ENCODE results near the gene KCNQ4. TPM values are rescaled to one million over a fixed set of nuclear protein-coding genes. Genes with fewer than 3 reads are reported as not detected.

The KCNQ4 gene
- total RNA-seq, 1 donor from 2014 or later, result 0.27 TPM

DNA sequence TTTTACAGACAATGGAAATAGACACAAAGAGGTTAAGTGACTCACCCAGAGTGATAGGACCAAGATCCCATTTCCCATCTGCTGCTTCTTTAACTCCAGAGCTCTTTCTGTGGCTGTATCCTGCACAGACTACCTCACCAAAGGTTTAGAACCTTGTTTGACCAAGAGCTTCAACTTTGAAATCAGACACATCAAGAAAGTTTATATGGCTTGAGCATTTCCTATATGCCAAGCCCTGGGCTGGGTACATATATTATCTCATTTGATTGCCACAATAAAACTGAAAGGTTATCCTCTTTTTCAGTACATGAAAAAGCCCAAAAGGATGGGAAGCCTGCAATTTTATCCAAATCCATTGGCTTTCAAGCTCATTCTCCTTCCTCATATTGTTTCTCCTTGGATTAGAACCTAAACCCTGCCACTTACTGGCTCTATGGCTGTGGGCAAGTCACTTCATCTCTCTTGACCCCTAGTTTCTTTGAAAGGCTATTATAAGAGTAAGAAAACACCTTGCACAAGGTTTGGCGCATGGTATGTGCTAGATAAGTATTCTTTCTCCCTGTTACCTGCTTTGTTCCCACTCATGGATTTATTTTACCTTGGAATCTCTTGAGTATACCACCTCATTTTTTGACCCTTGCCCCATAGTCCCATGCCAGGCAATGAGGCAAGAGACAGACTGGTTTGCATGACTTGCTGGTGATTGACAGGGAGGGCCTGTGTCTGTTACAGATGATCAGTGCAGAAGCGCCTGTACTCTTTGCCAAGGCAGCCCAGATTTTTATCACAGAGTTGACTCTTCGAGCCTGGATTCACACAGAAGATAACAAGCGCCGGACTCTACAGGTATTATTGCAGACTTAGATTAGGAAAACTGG, 34.5 kb upstream of the KCNQ4 start:
- CTCF ChIA-PET, result interaction anchor here (1.1 to 1.4 kb wide), 2 partner anchors 8 to 24 kb away, joined by 3 to 4 read pairs; no protein-coding TSS in a partner anchor

DNA sequence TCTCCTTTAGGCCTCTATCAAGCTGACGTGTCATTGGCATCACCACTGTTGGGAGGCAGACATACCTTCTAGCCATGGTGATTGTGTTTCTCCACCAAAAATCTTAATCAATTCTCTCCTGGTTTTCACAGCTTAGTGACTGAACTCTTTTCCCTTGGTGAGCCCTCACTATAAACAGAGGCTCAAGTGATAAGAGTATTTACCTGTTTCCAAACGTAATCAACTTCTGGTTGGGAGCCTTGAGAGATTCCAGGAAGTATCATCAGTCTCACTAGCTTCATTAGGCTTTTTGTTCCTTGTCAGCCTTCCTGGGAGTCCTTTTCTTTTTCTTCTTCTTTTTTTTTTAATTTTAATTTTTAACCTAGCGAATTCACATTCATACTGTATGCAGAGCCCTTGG, 33.8 kb upstream of the KCNQ4 start:
- Mint-ChIP-seq H3K4me3 (no peak overlapping the region), H3K4me1 (peaks cover 21% of the 10 kb centered on the region), H3K27me3 (no peaks in the 10 kb centered on the region), H3K9me3 (no peaks in the 10 kb centered on the region), H3K36me3 (ENCODE audit: low read depth) (peaks cover 92% of the 10 kb centered on the region), H3K27ac (no peak overlapping the region)
- POLR2A ChIA-PET, result no interaction called here
- ATAC-seq (ENCODE audit: low read depth) (no peak), DNase-seq (no peak)
- intact Hi-C loops (cut with micrococcal nuclease), result no loop called here
- TF ChIP-seq, protein P1, sequence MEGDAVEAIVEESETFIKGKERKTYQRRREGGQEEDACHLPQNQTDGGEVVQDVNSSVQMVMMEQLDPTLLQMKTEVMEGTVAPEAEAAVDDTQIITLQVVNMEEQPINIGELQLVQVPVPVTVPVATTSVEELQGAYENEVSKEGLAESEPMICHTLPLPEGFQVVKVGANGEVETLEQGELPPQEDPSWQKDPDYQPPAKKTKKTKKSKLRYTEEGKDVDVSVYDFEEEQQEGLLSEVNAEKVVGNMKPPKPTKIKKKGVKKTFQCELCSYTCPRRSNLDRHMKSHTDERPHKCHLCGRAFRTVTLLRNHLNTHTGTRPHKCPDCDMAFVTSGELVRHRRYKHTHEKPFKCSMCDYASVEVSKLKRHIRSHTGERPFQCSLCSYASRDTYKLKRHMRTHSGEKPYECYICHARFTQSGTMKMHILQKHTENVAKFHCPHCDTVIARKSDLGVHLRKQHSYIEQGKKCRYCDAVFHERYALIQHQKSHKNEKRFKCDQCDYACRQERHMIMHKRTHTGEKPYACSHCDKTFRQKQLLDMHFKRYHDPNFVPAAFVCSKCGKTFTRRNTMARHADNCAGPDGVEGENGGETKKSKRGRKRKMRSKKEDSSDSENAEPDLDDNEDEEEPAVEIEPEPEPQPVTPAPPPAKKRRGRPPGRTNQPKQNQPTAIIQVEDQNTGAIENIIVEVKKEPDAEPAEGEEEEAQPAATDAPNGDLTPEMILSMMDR (IDR thresholded peaks at IDR 0.05), result no peak
- CTCF ChIA-PET, result interaction anchor here (1.4 kb wide), 1 partner anchor 23 kb away, joined by 4 read pairs; no protein-coding TSS in a partner anchor

More for the DNA sequence above, 34.5 kb upstream of the KCNQ4 start:
- no peaks in the 10 kb centered on the region for H3K9me3 Mint-ChIP-seq
- H3K27ac Mint-ChIP-seq, result no peak overlapping the region
- TF ChIP-seq, protein P1 (IDR thresholded peaks at IDR 0.05), result no peak
- no peak for DNase-seq
- intact Hi-C loops (cut with micrococcal nuclease), result no loop called here
- H3K4me3 Mint-ChIP-seq, result no peak overlapping the region
- H3K36me3 Mint-ChIP-seq (ENCODE audit: low read depth), result peaks cover 92% of the 10 kb centered on the region
- H3K27me3 Mint-ChIP-seq, result no peaks in the 10 kb centered on the region
- ATAC-seq (ENCODE audit: low read depth), result no peak
- POLR2A ChIA-PET, result interaction anchor here (1.1 to 1.2 kb wide), 2 partner anchors 35 to 58 kb away, joined by 4 to 5 read pairs; partner anchors contain the start of gene NFYC
- peaks cover 21% of the 10 kb centered on the region for H3K4me1 Mint-ChIP-seq

DNA sequence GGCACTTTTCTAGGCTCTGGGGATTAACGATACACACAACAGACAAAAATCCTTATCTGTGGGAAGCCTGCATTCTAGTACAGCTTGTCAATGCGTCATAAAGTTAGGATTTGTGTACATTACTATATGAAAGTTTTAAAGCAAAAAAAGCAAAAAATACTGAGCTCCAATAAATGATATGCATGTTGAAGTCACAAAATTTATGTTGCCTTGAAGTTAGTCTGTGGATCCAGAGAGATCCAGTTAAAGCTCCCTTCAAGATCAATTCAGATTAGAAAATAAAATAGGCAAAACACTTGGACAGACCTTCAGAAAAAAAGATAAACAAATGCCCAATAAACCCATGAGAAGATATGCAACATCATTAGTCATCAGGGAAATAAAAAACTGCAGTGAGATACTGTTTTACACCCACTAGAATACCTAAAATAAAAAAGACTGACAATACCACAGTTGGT, 33.1 kb upstream of the KCNQ4 start:
- Mint-ChIP-seq H3K27me3 (no peaks in the 10 kb centered on the region), H3K36me3 (ENCODE audit: low read depth) (peaks cover 92% of the 10 kb centered on the region), H3K27ac (no peak overlapping the region), H3K9me3 (no peaks in the 10 kb centered on the region), H3K4me1 (peaks cover 18% of the 10 kb centered on the region), H3K4me3 (no peak overlapping the region)
- TF ChIP-seq, protein P1 (IDR thresholded peaks at IDR 0.05), result no peak
- ChIA-PET CTCF (no interaction called here), POLR2A (no interaction called here)
- intact Hi-C loops (cut with micrococcal nuclease), result no loop called here
- ATAC-seq (ENCODE audit: low read depth) (no peak), DNase-seq (no peak)

DNA sequence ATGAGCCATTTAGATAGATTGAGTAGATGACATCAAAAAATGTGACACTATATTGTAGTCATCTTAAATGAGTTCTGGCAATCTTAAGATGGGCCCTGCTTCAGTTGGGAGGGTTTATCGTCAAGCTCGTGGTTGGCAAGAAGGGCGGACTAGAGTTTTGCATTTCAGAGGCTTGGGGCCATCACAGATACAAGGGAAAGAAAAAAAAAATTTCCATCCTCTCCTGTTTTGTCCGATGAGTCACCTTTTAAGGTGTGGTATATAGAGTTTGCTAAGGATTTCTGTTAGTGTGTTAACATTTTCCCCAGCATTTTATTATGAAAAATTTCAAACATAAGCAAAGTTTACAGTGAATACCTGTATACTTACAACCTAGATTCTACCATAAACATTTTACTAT, 31.8 kb upstream of the KCNQ4 start:
- TF ChIP-seq, protein P1 (IDR thresholded peaks at IDR 0.05), result no peak
- Mint-ChIP-seq H3K27ac (no peak overlapping the region), H3K4me1 (peaks cover 11% of the 10 kb centered on the region), H3K4me3 (no peak overlapping the region), H3K27me3 (no peaks in the 10 kb centered on the region), H3K9me3 (no peaks in the 10 kb centered on the region), H3K36me3 (ENCODE audit: low read depth) (peaks cover 92% of the 10 kb centered on the region)
- ChIA-PET POLR2A (interaction anchor here (2.2 kb wide), 1 partner anchor 60 kb away, joined by 8 read pairs; the partner anchor contains the start of gene NFYC), CTCF (no interaction called here)
- DNase-seq (no peak), ATAC-seq (ENCODE audit: low read depth) (no peak)
- intact Hi-C loops (cut with micrococcal nuclease), result no loop called here
